GM12878 (cell line): ENCODE measurements around the gene CCDC170. TPM values are rescaled to one million over a fixed set of nuclear protein-coding genes. Genes with fewer than 3 reads are reported as not detected.
A peak's percentile ranks its signal among the peaks of the same experiment; 100 is the strongest.

Experiments used
- BCL3 ChIP-seq: IDR thresholded peaks from 2 replicates; pipeline ENCODE4 v1.6.1; 2011; ENCODE audit warnings: borderline replicate concordance, low read depth, mild to moderate bottlenecking, moderate library complexity, low read length; ENCODE audit not compliant: insufficient read depth, poor library complexity, severe bottlenecking
- CBFB ChIP-seq: IDR thresholded peaks from 2 replicates; pipeline ENCODE4 v1.6.1; 2016; ENCODE audit warnings: antibody characterized with exemption, low read depth
- CBX3 ChIP-seq: fragments of 200-600 bp; sonication (generic); IDR thresholded peaks from 2 replicates; pipeline ENCODE4 v1.6.1; 2016; ENCODE audit warnings: low read depth, borderline replicate concordance
- EGR1 ChIP-seq, 2 experiments: IDR thresholded peaks; 1 replicate in 1 of 2; 2 replicates in 1 of 2; pipeline ENCODE4 v1.6.1; 2011 to 2012; ENCODE audit warnings: low read depth in 2 of 2, low read length in 2 of 2, borderline replicate concordance in 1 of 2, mild to moderate bottlenecking in 1 of 2, moderate library complexity in 1 of 2
- EZH2 ChIP-seq: IDR thresholded peaks from 2 replicates; pipeline ENCODE4 v1.6.1; 2012; ENCODE audit warnings: low read depth, mild to moderate bottlenecking, control low read depth, inconsistent platforms, low read length, borderline replicate concordance; ENCODE audit not compliant: control insufficient read depth
- FOXM1 ChIP-seq: IDR thresholded peaks from 2 replicates; pipeline ENCODE4 v1.6.1; 2012; ENCODE audit warnings: low read depth, mild to moderate bottlenecking, inconsistent platforms, low read length, moderate library complexity
- GABPA ChIP-seq: IDR thresholded peaks from 2 replicates; pipeline ENCODE4 v1.6.1; 2014; ENCODE audit warnings: antibody characterized with exemption, low read depth, mild to moderate bottlenecking, inconsistent platforms
- HDAC6 ChIP-seq: fragments of 200-600 bp; sonication (generic); IDR thresholded peaks from one replicate; pipeline ENCODE4 v1.8.0; 2017; ENCODE audit warnings: antibody characterized with exemption; ENCODE audit not compliant: unreplicated experiment
- HDGF ChIP-seq: fragments of 450-650 bp; IDR thresholded peaks from 2 replicates; pipeline ENCODE4 v1.6.1; 2016; ENCODE audit warnings: antibody characterized with exemption
- IRF4 ChIP-seq: IDR thresholded peaks from 2 replicates; pipeline ENCODE4 v1.6.1; 2011; ENCODE audit warnings: low read depth, low read length
- JUND ChIP-seq: IDR thresholded peaks from 2 replicates; pipeline ENCODE4 v1.6.1; 2012; ENCODE audit warnings: low read depth, mild to moderate bottlenecking, low read length, improper control_type of control experiment, moderate library complexity
- KDM1A ChIP-seq: fragments of 200-600 bp; sonication (generic); IDR thresholded peaks from 2 replicates; pipeline ENCODE4 v1.6.1; 2016; ENCODE audit warnings: borderline replicate concordance
- MTA3 ChIP-seq: IDR thresholded peaks from 2 replicates; pipeline ENCODE4 v1.6.1; 2012; ENCODE audit warnings: low read length, inconsistent platforms, borderline replicate concordance
- MYC ChIP-seq: IDR thresholded peaks from 2 replicates; pipeline ENCODE4 v1.6.1; 2011; ENCODE audit warnings: mild to moderate bottlenecking, low read length, moderate library complexity, inconsistent platforms; ENCODE audit not compliant: insufficient read depth, insufficient replicate concordance, insufficient read length, severe bottlenecking
- NFXL1 ChIP-seq: fragments of 450-650 bp; IDR thresholded peaks from 2 replicates; pipeline ENCODE4 v1.6.1; 2017; ENCODE audit warnings: antibody characterized with exemption, mild to moderate bottlenecking, borderline replicate concordance
- NR2C1 ChIP-seq: fragments of 450-650 bp; IDR thresholded peaks from 2 replicates; pipeline ENCODE4 v1.6.1; 2017; ENCODE audit warnings: antibody characterized with exemption, mild to moderate bottlenecking, moderate library complexity
- PML ChIP-seq: IDR thresholded peaks from 2 replicates; pipeline ENCODE4 v1.6.1; 2012; ENCODE audit warnings: low read length, inconsistent platforms
- POU2F2 ChIP-seq: IDR thresholded peaks from 3 replicates; pipeline ENCODE4 v1.6.1; 2011; ENCODE audit warnings: low read depth, mild to moderate bottlenecking, low read length, borderline replicate concordance
- RELA ChIP-seq: fragments of 450-650 bp; IDR thresholded peaks from 2 replicates; pipeline ENCODE4 v1.8.0; 2014; ENCODE audit warnings: borderline replicate concordance; ENCODE audit not compliant: partially characterized antibody
- RFX5 ChIP-seq: IDR thresholded peaks from 2 replicates; pipeline ENCODE4 v1.6.1; 2011; ENCODE audit warnings: low read depth, low read length, improper control_type of control experiment
- SMAD1 ChIP-seq: fragments of 450-650 bp; IDR thresholded peaks from 2 replicates; pipeline ENCODE4 v1.6.1; 2018; ENCODE audit warnings: mild to moderate bottlenecking, low read depth; ENCODE audit not compliant: partially characterized antibody
- SMAD5 ChIP-seq: IDR thresholded peaks from 2 replicates; pipeline ENCODE4 v1.6.1; 2016; ENCODE audit warnings: antibody characterized with exemption, low read depth
- SMC3 ChIP-seq: IDR thresholded peaks from 2 replicates; pipeline ENCODE4 v1.6.1; 2011; ENCODE audit warnings: low read length, improper control_type of control experiment, borderline replicate concordance
- SPI1 ChIP-seq: IDR thresholded peaks from 2 replicates; pipeline ENCODE4 v1.6.1; 2011; ENCODE audit warnings: low read depth, mild to moderate bottlenecking, low read length, moderate library complexity, borderline replicate concordance; ENCODE audit not compliant: insufficient read depth
- STAT3 ChIP-seq: IDR thresholded peaks from 2 replicates; pipeline ENCODE4 v1.6.1; 2011; ENCODE audit warnings: low read depth, low read length, improper control_type of control experiment
- SUZ12 ChIP-seq: fragments of 200-600 bp; sonication (generic); IDR thresholded peaks from one replicate; pipeline ENCODE4 v1.6.1; 2018; ENCODE audit warnings: antibody characterized with exemption, mild to moderate bottlenecking; ENCODE audit not compliant: unreplicated experiment
- ZBTB11 ChIP-seq: fragments of 450-650 bp; formaldehyde crosslinking; IDR thresholded peaks from 2 replicates; pipeline ENCODE4 v1.5.0; 2022; ENCODE audit warnings: mild to moderate bottlenecking, missing genetic modification characterization
- polyA plus RNA-seq, 11 experiments: library from polyadenylated mRNA; depleted of rRNA in 4 of 11; unstranded in 6 of 11; stranded (reverse) in 5 of 11; fragments of >200 nt; fragmentation: Nextera tagmentation in 4 of 11; fragmentation: Illumina TruSeq in 1 of 11; extraction: Ambion mirVana in 4 of 11; extraction: Trizol in 1 of 11; gene quantifications; 1 replicate in 1 of 11; 2 replicates in 10 of 11; pipeline versions ENCODE4 v1.2.1 to v1.2.3, GENCODE V29; 2011 to 2016; ENCODE audit warnings: inconsistent platforms in 2 of 11, missing spikeins in 2 of 11, low read depth in 1 of 11
- total RNA-seq, 4 experiments: library from RNA; depleted of rRNA in 3 of 4; stranded (reverse); fragments of >200 nt in 3 of 4; fragmentation: Illumina TruSeq in 1 of 4; extraction: Trizol in 1 of 4; gene quantifications; 2 replicates each; pipeline versions ENCODE4 v1.2.1 to v1.2.3, GENCODE V29; 2013 to 2021

The CCDC170 gene
- total and polyA plus RNA-seq, 10 of the 15 experiments (the other 5 are each of a cell fraction or from before 2014, with no cell fraction given), result not detected

GRCh38 chr6:151451950-151452749, 41.7 kb upstream of the CCDC170 start, which contains the start of gene RMND1 (continued):
- TF ChIP-seq ZBTB11 (CRISPR knock-in tag) (no peak), RFX5 (no peak), IRF4 (peak; percentile 45; the same call in 1 of the 2 replicates), CBX3 (no peak), STAT3 (0 out of 2 replicates have a peak, but pooled peaks have one; percentile 31), SMAD1 (no peak), BCL3 (no peak), FOXM1 (no peak), MTA3 (no peak), POU2F2 (peak; percentile 55; the same call in 2 of the 3 replicates), SPI1 (peak; percentile 41; the same call in 1 of the 2 replicates), GABPA (peak; percentile 89), EZH2 (no peak), JUND (no peak), RELA (peak; percentile 92), NR2C1 (peak; percentile 88), CBFB (peak; percentile 89), SUZ12 (no peak), EGR1 (IDR thresholded peaks at IDR 0.05; ENCODE audit: borderline replicate concordance in 1 of 2, low read depth in 2 of 2, low read length in 2 of 2) (peak in 1 of 2 experiments; percentile 78; a peak in 2 of 3 replicates), SMAD5 (no peak), SMC3 (no peak), HDGF (peak; percentile 96; the same call in 1 of the 2 replicates), HDAC6 (no peak), KDM1A (no peak), PML (peak; percentile 97), MYC (peak; percentile 42), NFXL1 (no peak)
